Ovary (tissue), 3 donors: ENCODE results near the gene MARS1.

Experiments
- EP300 ChIP-seq: sonication (generic); formaldehyde crosslinking; IDR thresholded peaks from one replicate; pipeline ENCODE4 v1.6.1; 2017; ENCODE audit warnings: antibody characterized with exemption
- POLR2A ChIP-seq: fragments of 450-650 bp; IDR thresholded peaks from one replicate; pipeline ENCODE4 v1.6.1; 2017; ENCODE audit warnings: antibody characterized with exemption, mild to moderate bottlenecking, moderate library complexity
- TF ChIP-seq, protein P1 (sequence below), 3 donors: fragments of 450-650 bp in 2 of 3; fragments of 200-600 bp in 1 of 3; IDR thresholded peaks; one replicate each; pipeline versions ENCODE4 v1.5.1 to v1.8.0; 2016 to 2022; ENCODE audit warnings: antibody characterized with exemption in 3 of 3, mild to moderate bottlenecking in 1 of 3
- donor health status: DM: no; HTN: no; CAD: no.

DNA sequence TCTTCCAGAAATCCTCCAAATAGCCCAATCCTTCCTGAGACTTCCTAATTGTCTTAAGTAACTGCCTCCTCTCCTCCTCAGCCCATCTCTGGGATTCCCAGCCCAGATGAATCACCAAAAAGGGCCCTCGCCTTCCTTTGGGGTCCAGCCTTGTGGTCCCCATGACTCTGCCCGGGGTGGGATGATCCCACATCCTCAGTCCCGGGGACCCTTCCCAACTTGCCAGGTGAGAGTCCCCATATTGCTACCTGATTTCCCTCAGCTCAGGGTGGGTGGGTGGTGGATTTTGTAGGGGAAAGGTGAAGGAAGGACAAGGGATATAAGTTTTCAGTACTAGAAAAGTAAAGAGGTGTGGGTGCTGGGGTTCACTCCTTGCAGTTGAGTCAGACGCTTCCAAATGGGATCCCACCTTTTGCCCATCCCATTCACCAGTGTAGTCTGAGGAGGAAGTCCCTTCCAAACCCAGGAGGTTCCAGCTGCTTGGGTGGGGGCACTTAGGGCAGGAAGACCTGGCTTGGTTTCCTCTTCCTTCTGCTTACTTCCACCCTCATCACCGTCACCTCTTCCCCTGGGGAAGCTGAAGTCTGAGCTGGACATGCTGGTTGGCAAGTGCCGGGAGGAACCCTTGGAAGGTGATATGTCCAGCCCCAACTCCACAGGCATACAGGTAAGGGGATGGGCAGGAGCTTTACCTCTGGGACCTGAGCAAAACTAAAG, 22.7 kb upstream of the MARS1 start:
- TF ChIP-seq, protein P1, sequence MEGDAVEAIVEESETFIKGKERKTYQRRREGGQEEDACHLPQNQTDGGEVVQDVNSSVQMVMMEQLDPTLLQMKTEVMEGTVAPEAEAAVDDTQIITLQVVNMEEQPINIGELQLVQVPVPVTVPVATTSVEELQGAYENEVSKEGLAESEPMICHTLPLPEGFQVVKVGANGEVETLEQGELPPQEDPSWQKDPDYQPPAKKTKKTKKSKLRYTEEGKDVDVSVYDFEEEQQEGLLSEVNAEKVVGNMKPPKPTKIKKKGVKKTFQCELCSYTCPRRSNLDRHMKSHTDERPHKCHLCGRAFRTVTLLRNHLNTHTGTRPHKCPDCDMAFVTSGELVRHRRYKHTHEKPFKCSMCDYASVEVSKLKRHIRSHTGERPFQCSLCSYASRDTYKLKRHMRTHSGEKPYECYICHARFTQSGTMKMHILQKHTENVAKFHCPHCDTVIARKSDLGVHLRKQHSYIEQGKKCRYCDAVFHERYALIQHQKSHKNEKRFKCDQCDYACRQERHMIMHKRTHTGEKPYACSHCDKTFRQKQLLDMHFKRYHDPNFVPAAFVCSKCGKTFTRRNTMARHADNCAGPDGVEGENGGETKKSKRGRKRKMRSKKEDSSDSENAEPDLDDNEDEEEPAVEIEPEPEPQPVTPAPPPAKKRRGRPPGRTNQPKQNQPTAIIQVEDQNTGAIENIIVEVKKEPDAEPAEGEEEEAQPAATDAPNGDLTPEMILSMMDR (IDR thresholded peaks at IDR 0.05), result no peak
- TF ChIP-seq POLR2A, result no peak
- no peak for TF ChIP-seq EP300
